Endodermal cell (in vitro differentiated cells): Measurements from ENCODE around the gene SNX13. TPM values are rescaled to one million over a fixed set of nuclear protein-coding genes. Genes with fewer than 3 reads are reported as not detected.

Source experiments
- DNase-seq: peaks from one replicate; pipeline ENCODE4 v3.0.0-alpha.2; 2017
- H3K27ac ChIP-seq: 2 replicates; pipeline ENCODE4 v1.5.1; 2013; ENCODE audit warnings: mild to moderate bottlenecking, low read depth, low read length, moderate library complexity
- H3K27me3 ChIP-seq: 2 replicates; pipeline ENCODE4 v1.6.1; 2013; ENCODE audit warnings: mild to moderate bottlenecking, low read length, moderate library complexity; ENCODE audit not compliant: insufficient read depth, control insufficient read depth, poor library complexity, severe bottlenecking
- H3K36me3 ChIP-seq: 2 replicates; pipeline ENCODE4 v1.7.0; 2013; ENCODE audit warnings: mild to moderate bottlenecking, low read length, moderate library complexity; ENCODE audit not compliant: control insufficient read depth, insufficient read depth
- H3K4me1 ChIP-seq: one replicate; pipeline ENCODE4 v1.7.0; 2013; ENCODE audit warnings: low read length; ENCODE audit not compliant: control insufficient read depth, insufficient read depth
- H3K4me3 ChIP-seq: 2 replicates; pipeline ENCODE4 v1.5.1; 2013; ENCODE audit warnings: mild to moderate bottlenecking, low read length, moderate library complexity
- H3K9ac ChIP-seq: 2 replicates; pipeline ENCODE4 v1.6.1; 2013; ENCODE audit warnings: mild to moderate bottlenecking, low read length, moderate library complexity; ENCODE audit not compliant: poor library complexity, severe bottlenecking; ENCODE audit errors: extremely low read depth
- H3K9me3 ChIP-seq: 2 replicates; pipeline ENCODE4 v1.6.1; 2013; ENCODE audit warnings: mild to moderate bottlenecking, low read length, moderate library complexity; ENCODE audit not compliant: control insufficient read depth
- H3K27ac Mint-ChIP-seq: 2 replicates; pipeline ENCODE4 v1.8.0; 2020; ENCODE audit warnings: mixed read lengths
- H3K27me3 Mint-ChIP-seq: 2 replicates; pipeline ENCODE4 v1.8.0; 2021; ENCODE audit warnings: mild to moderate bottlenecking, mixed read lengths; ENCODE audit not compliant: insufficient read depth
- H3K36me3 Mint-ChIP-seq: 2 replicates; pipeline ENCODE4 v1.8.0; 2020; ENCODE audit warnings: low read depth, mixed read lengths
- H3K4me1 Mint-ChIP-seq: 2 replicates; pipeline ENCODE4 v1.8.0; 2020; ENCODE audit warnings: mixed read lengths
- H3K4me3 Mint-ChIP-seq: 2 replicates; pipeline ENCODE4 v1.8.0; 2020; ENCODE audit warnings: mild to moderate bottlenecking, moderate library complexity, mixed read lengths
- H3K9me3 Mint-ChIP-seq: 2 replicates; pipeline ENCODE4 v1.8.0; 2020; ENCODE audit warnings: mild to moderate bottlenecking, mixed read lengths
- CTCF ChIP-seq: fragments of 200-600 bp; sonication (generic); conservative IDR thresholded peaks from 2 replicates; pipeline ENCODE4 v1.5.0; 2021; ENCODE audit warnings: antibody characterized with exemption, mild to moderate bottlenecking
- WGBS, 2 experiments: methylation state at CpG; one replicate each; pipeline versions ENCODE4 v1.1.5 to v1.1.7; 2013; ENCODE audit warnings: missing lambda C conversion rate in 2 of 2, mixed read lengths in 1 of 2; ENCODE audit not compliant: insufficient coverage in 1 of 2, insufficient read length in 1 of 2; 5-methylcytosine and 5-hydroxymethylcytosine counted together
- total RNA-seq, 2 donors: library from RNA; stranded (reverse); fragmentation: NEBNext Ultra II Directional in 1 of 2; extraction: Animal tissue kit (Norgen Biotek cat#: 25700) in 1 of 2; gene quantifications; 2 replicates in 1 of 2; 3 replicates in 1 of 2; pipeline ENCODE4 v1.2.1, GENCODE V29; 2021

SNX13 gene
- total RNA-seq, 2 donors from 2014 or later, result 32.8 to 38.8 TPM

- Histone ChIP-seq H3K9ac (no peak overlapping the region), H3K36me3 (no peaks in the 10 kb centered on the region), H3K27me3 (no peaks in the 10 kb centered on the region), H3K27ac (no peak overlapping the region), H3K9me3 (no peaks in the 10 kb centered on the region), H3K4me1 (peaks cover 27% of the 10 kb centered on the region), H3K4me3 (no peak overlapping the region)
- H3K4me1 Mint-ChIP-seq, result peaks cover 30% of the 10 kb centered on the region
- DNase-seq, result peak; percentile 89
- H3K4me3 Mint-ChIP-seq, result no peak overlapping the region
- no peaks in the 10 kb centered on the region for H3K27me3 Mint-ChIP-seq
- H3K27ac Mint-ChIP-seq, result no peak overlapping the region
- H3K36me3 Mint-ChIP-seq, result no peaks in the 10 kb centered on the region
- peaks cover 17% of the 10 kb centered on the region for H3K9me3 Mint-ChIP-seq
- peak; percentile 87 for TF ChIP-seq CTCF
- 57% methylated on average over 1 of the region's 2 CpGs; no CpG with 5 or more reads in 1 of the 2 experiments for WGBS, 2 experiments
Measured at GRCh38 chr7:17769918-17770317, 170.4 kb downstream of the SNX13 start.

- H3K9me3 Mint-ChIP-seq, result peaks cover 19% of the 10 kb centered on the region
- no peaks in the 10 kb centered on the region for H3K27me3 Mint-ChIP-seq
- peaks cover 21% of the 10 kb centered on the region for H3K9me3 ChIP-seq
- H3K27me3 ChIP-seq, result no peaks in the 10 kb centered on the region
- peaks cover 25% of the 10 kb centered on the region for H3K4me1 ChIP-seq
- no peak for DNase-seq
- H3K9ac ChIP-seq, result no peak overlapping the region
- no peaks in the 10 kb centered on the region for H3K36me3 ChIP-seq
- no peak for TF ChIP-seq CTCF
- no peak overlapping the region for H3K4me3 Mint-ChIP-seq
- WGBS, 2 experiments, result 84 to 88% methylated on average over 2 to 3 of the region's 3 CpGs
- H3K27ac Mint-ChIP-seq, result no peak overlapping the region
- no peak overlapping the region for H3K4me3 ChIP-seq
- peaks cover 8% of the 10 kb centered on the region for H3K36me3 Mint-ChIP-seq
- H3K4me1 Mint-ChIP-seq, result peaks cover 35% of the 10 kb centered on the region
- no peak overlapping the region for H3K27ac ChIP-seq
Measured at GRCh38 chr7:17758008-17758407, 182.3 kb downstream of the SNX13 start.

GRCh38 chr7:17746020-17746530, 194.2 kb downstream of the SNX13 start:
- Mint-ChIP-seq H3K4me1 (no peaks in the 10 kb centered on the region), H3K9me3 (no peaks in the 10 kb centered on the region), H3K4me3 (no peak overlapping the region), H3K36me3 (no peaks in the 10 kb centered on the region), H3K27me3 (no peaks in the 10 kb centered on the region), H3K27ac (no peak overlapping the region)
- TF ChIP-seq CTCF, result no peak
- Histone ChIP-seq H3K27me3 (no peaks in the 10 kb centered on the region), H3K4me3 (no peak overlapping the region), H3K27ac (no peak overlapping the region), H3K9ac (no peak overlapping the region), H3K36me3 (no peaks in the 10 kb centered on the region), H3K9me3 (no peaks in the 10 kb centered on the region), H3K4me1 (no peaks in the 10 kb centered on the region)
- 73 to 74% methylated on average over 2 of the region's 2 CpGs for WGBS, 2 experiments
- no peak for DNase-seq
